Stromal cell of bone marrow (primary cell): ENCODE results near the gene CMPK1.

ENCODE experiments used
- DNase-seq: peaks from one replicate; pipeline ENCODE4 v3.0.0-alpha.2; 2012; ENCODE audit warnings: low read depth

Gene CMPK1

DNA sequence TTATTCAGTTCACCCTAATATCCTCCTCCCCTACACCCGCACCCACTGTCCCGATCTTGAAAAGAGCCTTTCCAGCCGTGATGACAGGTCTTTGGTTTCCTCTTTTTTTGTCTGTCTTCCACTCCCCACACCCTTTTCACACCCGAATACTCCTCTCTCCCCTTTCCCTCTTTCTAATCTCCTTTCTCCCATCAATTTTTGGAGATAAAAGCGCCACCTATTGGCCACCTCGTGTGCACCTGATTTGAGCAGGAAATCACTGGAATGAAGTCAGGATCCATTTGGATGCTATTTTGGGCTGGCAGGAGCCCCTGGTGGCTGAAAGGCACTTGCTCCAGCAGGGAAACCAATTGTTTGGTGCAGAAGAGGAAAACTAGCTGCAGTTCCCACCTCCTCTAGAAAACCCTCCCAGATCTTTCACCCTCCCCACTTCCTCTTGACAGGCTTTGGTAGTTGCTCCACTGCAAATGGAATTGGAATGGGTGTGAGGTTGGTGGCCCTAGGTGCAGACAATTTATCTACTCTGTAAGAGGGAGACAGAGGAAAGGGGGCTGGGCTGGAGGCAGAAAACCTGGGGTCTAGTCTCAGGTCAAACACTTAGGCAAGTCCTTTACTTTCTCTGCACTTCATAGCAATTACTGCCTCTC is 90.9 kb downstream of the CMPK1 start:
- no peak for DNase-seq
